Stimulated activated CD4-positive, alpha-beta T cell treated with anti-CD3 and anti-CD28 coated beads, TNF-alpha, amount 100 ng/mL, for 4 hours (primary cell): ENCODE measurements around the gene MPP3.
A peak's percentile ranks its signal among the peaks of the same experiment; 100 is the strongest.
"Not testable (repeated sequence)": the region's sequence is repeated elsewhere in the genome, so short reads cannot be mapped to it uniquely, and the experiment has no call there.

ENCODE experiments used
- DNase-seq, 3 experiments: peaks; one replicate each; pipeline ENCODE4 v3.0.0-alpha.2; 2020; ENCODE audit warnings: low read depth in 3 of 3

MPP3 gene

DNA sequence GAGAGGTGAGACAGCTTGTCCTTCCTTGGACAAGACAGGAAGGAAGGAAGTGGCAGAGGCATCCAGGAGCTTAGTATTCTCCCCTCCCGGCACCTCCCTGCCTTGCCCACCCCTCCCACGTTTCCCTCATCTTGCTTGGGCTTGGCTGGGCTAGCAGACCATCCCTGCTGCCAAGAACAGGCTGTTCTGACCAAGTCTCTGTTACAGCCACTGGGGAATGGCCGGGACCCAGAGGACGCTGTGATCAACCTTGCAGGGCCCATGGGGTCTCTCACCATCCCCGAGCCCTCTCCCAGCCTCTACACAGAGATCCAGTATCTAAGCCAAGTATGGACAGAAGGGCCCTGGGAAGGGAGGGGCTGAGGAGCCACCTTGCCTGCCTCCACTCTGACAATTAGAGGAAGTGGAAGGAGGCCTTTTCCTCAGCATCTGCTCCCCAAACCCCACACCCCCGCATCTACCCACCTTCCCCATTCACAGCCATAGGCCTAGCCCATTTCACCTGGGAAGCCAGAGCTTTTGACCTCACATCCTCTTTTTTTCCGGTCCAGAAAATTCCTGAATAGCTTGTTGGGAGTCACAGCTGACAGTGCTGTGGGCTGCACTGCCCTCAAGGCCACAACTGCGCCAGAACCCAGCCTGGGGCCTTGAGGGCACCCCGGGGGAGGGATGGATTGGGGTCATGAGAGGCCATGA is 28.1 kb upstream of the MPP3 start:
- no peak for DNase-seq

DNA sequence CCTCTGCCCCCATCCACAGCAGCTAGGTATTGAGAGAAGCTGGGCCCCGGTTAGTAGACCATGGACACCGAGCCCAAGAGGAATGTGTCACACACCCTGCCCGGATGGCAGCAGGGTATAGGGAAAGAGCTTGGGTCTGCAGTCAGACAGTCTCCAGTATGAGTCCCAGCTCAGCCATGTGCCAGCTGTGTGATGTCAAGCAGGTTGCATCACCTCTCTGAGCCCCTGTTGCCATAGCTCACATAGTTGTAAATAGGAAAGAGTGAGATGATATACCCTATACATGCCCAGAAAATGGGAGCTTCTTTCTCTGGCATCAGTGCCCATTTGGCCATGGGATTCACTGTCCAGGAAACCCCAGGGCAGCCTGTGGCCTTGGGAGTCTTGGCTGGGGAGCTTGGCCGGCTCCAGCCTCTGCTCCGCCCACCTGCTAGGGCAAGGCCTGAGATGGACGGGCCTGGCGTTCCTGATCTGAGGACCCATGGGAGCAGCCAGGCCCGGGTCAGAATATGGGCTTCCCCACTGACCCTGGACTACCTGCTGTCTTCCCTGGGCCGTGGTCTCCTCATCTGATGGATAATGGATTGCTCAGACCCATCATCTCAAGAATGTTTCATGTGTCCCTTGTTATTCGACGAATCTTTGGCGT is 27.3 kb upstream of the MPP3 start:
- DNase-seq = no peak

GRCh38 chr17:43857957-43858600 is 25.1 kb upstream of the MPP3 start:
- no peak for DNase-seq

DNA sequence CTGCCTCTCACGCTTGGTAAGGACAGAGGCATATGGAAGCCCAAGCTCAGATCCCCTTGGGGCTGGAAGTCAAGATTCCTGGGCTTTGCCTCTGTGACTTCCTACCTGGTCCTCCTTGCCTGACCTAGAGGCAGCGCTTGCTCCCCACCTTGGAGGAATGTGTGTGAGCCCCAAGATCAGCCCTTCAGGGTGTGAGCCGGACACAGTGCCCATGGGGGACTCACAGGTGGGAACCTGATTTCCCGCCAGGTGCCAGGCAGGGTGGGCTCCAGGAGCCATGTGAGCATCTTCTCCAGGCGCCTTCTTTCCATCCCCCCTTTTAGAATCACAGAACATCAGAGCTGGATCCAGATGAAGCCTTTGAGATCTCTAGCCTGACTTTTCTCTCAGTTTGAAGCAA is 24.2 kb upstream of the MPP3 start:
- no peak for DNase-seq

- no peak for DNase-seq
Observed at GRCh38 chr17:43856141-43856540, 23.2 kb upstream of the MPP3 start.

- no peak for DNase-seq
Observed at GRCh38 chr17:43855061-43855460, 22.1 kb upstream of the MPP3 start.

GRCh38 chr17:43854498-43854897 is 21.6 kb upstream of the MPP3 start:
- DNase-seq = no peak

DNA sequence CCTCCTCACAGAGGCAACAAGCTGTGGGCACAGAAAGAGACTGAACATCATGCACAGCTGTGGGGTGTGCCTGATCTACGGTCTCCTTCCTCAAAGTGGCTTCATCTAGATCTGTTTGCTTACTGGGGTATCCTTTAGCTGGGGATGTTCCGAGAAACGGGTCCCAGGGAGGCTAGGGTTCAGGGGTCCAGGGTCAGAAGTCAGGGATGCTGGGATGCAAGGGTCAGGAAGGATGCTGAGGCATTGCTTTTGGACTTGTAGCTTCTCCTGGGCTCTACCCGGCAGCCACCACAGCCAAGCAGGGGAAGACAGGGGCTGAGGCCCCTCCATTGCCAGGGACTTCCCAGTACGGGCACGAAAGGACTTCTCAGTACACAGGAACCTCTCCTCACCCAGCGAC is 20.6 kb upstream of the MPP3 start:
- DNase-seq = no peak

- DNase-seq = no peak
Observed at GRCh38 chr17:43852571-43852970, 19.6 kb upstream of the MPP3 start.

GRCh38 chr17:43849116-43849515 is 16.2 kb upstream of the MPP3 start:
- no peak for DNase-seq

- DNase-seq = no peak
Observed at GRCh38 chr17:43848601-43849000, 15.7 kb upstream of the MPP3 start.

DNA sequence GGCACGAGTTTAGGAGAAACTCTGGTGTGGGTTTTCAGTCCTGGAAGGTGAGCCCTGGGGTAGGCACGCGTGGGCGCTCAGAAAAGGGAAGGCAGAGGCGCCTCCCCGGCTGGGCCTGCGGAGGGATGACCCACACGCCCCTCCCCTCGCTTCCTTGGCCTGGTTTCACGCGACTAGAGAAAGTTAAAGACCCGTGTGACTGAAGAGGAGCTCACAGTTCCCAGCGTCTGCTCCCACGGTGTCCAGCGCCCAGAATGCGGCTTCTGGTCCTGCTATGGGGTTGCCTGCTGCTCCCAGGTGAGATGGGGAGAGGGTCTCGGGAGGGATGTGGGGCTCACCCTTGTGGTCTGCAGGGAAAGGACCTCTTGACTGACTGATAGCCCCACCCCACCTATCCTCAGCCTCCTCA is 14.0 kb upstream of the MPP3 start, which contains the start of gene CD300LG:
CD300LG (plus strand) TSS at position 214 of the 409 bp plus-strand sequence; CDS start at position 255, 41 bp downstream.
- no peak for DNase-seq

- DNase-seq = peak; percentile 56 to 60 (median 60)
Observed at GRCh38 chr17:43846221-43846712, 13.3 kb upstream of the MPP3 start.

GRCh38 chr17:43845766-43846165 is 12.8 kb upstream of the MPP3 start:
- no peak for DNase-seq

GRCh38 chr17:43844241-43844640 is 11.3 kb upstream of the MPP3 start:
- no peak for DNase-seq

DNA sequence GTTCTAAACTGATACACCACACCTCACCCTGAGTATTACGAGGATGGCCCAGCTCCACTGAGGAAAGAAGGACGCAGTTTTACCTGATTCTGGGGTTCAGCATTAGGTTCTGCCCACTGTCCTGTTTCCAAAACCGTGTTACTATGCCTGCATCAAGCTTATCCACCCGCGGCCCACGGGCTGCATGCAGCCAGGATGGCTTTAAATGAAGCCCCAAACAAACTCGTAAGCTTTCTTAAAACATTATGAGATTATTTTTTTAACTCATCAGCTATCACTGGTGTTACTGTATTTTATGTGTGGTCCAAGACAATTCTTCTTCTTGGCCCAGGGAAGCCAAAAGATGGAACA is 10.0 kb upstream of the MPP3 start:
- DNase-seq = no peak

GRCh38 chr17:43842091-43842974 is 9.4 kb upstream of the MPP3 start:
- DNase-seq = not testable (repeated sequence)

DNA sequence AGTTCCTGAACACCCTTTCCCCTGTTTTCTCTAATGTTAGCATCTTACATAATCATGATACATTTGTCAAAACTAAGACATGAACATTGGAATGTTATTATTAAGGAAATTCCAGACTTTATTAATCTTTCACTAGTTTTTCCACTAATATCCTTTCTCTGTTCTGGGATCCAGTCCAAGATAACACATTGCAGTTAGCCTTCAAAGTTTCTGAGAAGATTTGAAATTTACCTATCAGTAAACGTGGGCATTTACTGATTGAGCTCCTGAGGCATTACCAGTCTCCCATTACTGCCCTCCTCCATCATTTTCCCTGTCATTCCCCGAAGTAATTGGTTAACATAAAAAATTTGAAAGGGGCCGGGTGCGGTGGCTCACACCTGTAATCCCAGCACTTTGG is 8.3 kb upstream of the MPP3 start:
- DNase-seq = no peak

- no peak for DNase-seq
Observed at GRCh38 chr17:43840814-43841213, 7.9 kb upstream of the MPP3 start.

DNA sequence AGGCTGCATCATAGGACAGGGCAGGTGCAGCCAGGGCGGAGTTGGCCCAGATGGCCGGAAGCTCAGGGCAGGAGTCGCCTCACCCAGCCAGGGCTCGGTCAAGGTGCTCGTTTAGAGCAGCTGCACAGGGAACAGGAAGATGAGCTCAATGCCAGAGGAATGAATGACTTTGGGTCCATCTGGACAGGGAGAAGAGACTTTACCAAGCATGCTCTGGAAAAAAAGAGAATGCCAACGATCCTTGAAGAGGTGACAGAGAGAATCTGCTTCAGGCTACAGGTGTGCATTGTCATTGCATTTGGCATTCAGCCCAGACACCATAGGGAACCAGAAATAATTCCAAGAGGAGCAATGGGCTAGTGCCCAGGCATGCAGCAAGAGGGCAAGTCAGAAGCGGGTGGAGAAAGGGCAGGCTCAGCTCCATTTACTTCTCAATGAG is 6.7 kb upstream of the MPP3 start:
- no peak for DNase-seq

GRCh38 chr17:43834106-43834505 is 1.2 kb upstream of the MPP3 start:
- no peak for DNase-seq
